ENCODE measurements around the gene TRMT5. TPM values are rescaled to one million over a fixed set of nuclear protein-coding genes. Genes with fewer than 3 reads are reported as not detected.

TRMT5 gene
- polyA plus RNA-seq, 4 donors = 18.8 to 30.2 (median 22.0) TPM

- DNase-seq (ENCODE audit: low read depth in 4 of 4, low spot score in 3 of 4) = no peak
Observed at GRCh38 chr14:60965402-60965801, 15.5 kb downstream of the TRMT5 start.

DNA sequence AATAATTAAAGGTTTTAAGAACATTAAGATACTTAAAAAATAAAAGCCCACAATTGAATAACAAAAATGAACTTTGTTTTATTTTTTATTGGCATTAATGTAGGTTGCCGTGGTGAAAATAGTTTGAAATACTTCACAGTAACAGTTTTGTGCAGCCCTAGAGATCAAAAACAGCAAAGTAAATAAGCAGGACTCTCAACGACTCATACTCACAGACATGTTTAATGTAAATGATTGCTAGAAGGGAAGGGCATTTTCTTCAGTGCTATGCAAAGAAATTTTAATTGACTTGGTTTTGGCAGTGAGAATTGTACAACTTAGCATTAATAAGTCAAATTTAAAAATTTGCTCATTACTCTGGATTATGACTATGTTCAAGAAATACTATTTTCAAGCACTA lies 16.0 kb downstream of the TRMT5 start:
- DNase-seq (ENCODE audit: low read depth in 4 of 4, low spot score in 3 of 4) = no peak

- no peak for DNase-seq (ENCODE audit: low read depth in 4 of 4, low spot score in 3 of 4)
Observed at GRCh38 chr14:60963761-60964160, 17.1 kb downstream of the TRMT5 start.

- no peak for DNase-seq (ENCODE audit: low read depth in 4 of 4, low spot score in 3 of 4)
Observed at GRCh38 chr14:60958146-60958545, 22.7 kb downstream of the TRMT5 start.

DNA sequence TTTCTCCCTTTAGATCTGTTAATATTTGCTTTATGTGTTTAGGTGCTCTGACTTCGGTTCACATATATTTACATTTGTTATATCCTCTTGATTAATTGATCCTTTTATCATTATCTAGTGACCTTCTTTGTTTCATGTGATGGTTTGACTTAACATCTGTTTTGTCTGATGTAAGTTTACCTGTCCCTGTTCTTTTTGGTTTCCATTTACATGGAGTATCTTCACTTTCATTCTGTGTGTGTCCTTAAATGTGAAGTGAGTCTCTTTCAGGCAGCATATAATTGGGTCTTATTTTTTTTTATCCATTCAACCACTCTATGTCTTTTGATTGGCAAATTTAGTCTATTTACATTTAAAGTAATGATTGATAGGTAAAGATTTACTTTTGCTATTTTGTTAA lies 24.2 kb downstream of the TRMT5 start:
- DNase-seq (ENCODE audit: low read depth in 4 of 4, low spot score in 3 of 4) = no peak

GRCh38 chr14:60956202-60956601 lies 24.7 kb downstream of the TRMT5 start:
- DNase-seq (ENCODE audit: low read depth in 4 of 4, low spot score in 3 of 4) = no peak

DNA sequence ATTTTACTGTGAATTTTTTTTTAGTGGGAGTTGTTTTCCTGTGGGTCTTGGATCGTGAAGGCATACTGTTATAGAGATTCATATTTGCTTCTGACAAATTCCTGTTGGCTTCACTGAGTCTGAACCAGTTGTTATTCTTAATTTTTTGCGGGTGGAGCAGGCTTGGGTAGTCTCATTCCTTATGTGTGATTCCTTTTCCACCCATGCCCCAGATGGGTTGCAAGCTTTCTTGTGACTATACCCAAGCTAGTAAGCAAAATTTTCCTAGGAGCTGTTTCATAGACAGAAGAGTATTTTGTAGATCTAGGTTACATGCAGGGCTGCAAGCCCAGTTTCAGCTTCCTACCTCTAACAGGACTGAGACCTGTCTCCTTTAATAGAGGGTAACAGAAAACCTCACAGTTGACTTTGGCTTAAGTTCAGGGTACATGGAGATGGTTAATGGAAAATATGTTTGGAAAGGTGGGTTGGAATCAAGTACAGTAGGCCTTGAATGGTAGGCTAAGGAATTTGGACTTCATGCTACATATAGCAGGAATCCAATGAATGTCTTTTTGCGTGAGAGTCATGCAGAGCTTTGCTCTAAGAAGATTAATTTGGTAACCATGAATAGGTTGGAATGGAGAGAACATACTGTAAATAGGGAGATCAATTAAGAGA lies 29.0 kb downstream of the TRMT5 start:
- no peak for DNase-seq (ENCODE audit: low read depth in 4 of 4, low spot score in 3 of 4)

GRCh38 chr14:60946773-60947172 lies 34.1 kb downstream of the TRMT5 start:
- no peak for DNase-seq (ENCODE audit: low read depth in 4 of 4, low spot score in 3 of 4)

DNA sequence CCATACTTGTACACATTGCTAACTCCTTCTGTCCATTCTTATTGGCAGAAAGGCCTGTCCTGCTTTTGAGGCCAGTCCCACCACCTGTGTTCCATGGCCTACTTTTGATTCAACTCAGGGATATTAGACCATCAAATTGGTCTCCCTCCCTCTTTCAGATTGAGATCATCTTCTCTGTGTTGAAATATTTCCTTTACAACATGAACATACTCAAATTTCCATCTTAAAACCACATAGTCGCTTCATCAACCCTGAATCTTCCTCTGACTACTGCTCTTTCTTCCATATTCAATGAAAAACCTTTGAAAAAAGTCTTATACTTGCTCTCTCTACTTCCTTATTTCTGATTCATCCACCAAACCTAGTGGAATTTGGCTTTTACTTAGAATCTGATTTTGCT lies 34.9 kb downstream of the TRMT5 start:
- no peak for DNase-seq (ENCODE audit: low read depth in 4 of 4, low spot score in 3 of 4)

GRCh38 chr14:60944204-60944603 lies 36.7 kb downstream of the TRMT5 start:
- DNase-seq (ENCODE audit: low read depth in 4 of 4, low spot score in 3 of 4) = no peak

DNA sequence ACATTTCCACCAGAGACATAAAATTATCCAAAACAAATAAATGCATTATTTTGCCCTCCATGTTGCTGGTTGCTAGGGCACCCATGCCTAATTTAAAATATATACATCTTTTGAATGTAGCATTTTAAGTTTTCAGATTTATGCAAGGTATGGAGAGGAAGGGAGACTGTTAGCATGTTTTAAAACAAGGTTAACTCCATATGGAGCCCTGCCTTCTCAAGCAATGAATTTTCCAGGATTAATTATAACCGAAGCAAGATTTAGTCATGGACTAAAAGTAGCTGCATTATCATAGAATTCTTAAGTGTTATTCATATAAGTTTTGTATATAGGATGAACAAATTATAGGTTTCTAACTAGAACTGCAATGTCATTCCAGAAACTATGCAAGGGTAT lies 37.2 kb downstream of the TRMT5 start:
- DNase-seq (ENCODE audit: low read depth in 4 of 4, low spot score in 3 of 4) = no peak

- DNase-seq (ENCODE audit: low read depth in 4 of 4, low spot score in 3 of 4) = no peak
Observed at GRCh38 chr14:60935319-60935718, 45.6 kb downstream of the TRMT5 start.

GRCh38 chr14:60933920-60934655 lies 46.8 kb downstream of the TRMT5 start:
- DNase-seq (ENCODE audit: low read depth in 4 of 4, low spot score in 3 of 4) = no peak

GRCh38 chr14:60931218-60931617 lies 49.7 kb downstream of the TRMT5 start:
- no peak for DNase-seq (ENCODE audit: low read depth in 4 of 4, low spot score in 3 of 4)

DNA sequence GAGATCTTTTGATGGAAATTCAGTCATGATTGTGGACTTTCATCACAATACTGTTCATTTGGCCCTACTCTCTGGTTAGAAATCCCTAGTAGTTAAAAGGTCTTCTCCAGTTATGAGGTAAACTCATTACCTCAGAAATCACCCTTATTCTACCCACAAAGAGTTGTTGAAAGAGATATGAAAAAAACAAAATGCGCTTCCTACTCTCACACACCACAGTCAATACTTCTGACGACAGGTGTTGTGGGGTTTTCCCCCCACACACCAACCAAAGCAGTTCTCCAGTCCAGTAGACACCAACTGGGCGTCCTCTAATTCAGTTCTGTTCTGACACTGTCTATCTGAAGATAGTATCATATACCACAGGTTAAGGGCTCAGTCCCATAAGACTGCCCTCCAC lies 54.9 kb downstream of the TRMT5 start:
- DNase-seq (ENCODE audit: low read depth in 4 of 4, low spot score in 3 of 4) = no peak

GRCh38 chr14:60925286-60925685 lies 55.6 kb downstream of the TRMT5 start:
- no peak for DNase-seq (ENCODE audit: low read depth in 4 of 4, low spot score in 3 of 4)

DNA sequence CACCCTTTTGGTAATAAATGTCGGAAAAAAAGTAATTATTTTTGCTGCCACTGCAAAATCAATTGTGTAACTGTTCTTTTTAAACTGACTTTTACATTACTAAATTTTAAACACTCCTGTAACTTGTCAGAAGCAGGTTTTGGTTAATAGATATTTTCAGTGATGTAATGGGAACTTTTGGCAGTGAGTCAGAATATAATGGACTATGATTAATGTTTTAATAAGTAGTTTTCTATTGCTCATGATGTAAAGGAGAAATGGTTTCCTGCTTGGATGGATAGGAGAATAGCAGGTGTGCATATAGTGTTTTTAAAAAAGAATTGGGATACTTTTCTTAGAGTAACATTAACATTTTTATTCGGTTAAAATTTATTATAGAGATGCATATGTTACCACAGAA lies 58.8 kb downstream of the TRMT5 start:
- DNase-seq (ENCODE audit: low read depth in 4 of 4, low spot score in 3 of 4) = no peak

Other genes with a start within 250 kb of the TRMT5 start
- 10 to 100 TPM; 30.9 to 53.7 (median 49.3) TPM for gene MNAT1, start 246.3 kb downstream of the TRMT5 start, polyA plus RNA-seq (ENCODE audit: insufficient read length in 4 of 4)
- 10 to 100 TPM; 18.4 to 26.8 (median 21.2) TPM for gene SLC38A6, start 166 bp upstream of the TRMT5 start, polyA plus RNA-seq (ENCODE audit: insufficient read length in 4 of 4)